Activated CD8-positive, alpha-beta memory T cell treated with anti-CD3 and anti-CD28 coated beads, Interleukin-2, amount 10 ng/mL, durations not matched to agents 7 days and 5 days (primary cell): ENCODE measurements around the gene CCDC171. TPM values are rescaled to one million over a fixed set of nuclear protein-coding genes. Genes with fewer than 3 reads are reported as not detected.

Experiments used
- ATAC-seq: fragments of 150-1000 bp; cut with Tn5 transposase; one replicate; pipeline ENCODE4 v1.10.0; 2021; ENCODE audit warnings: moderate library complexity
- CTCF ChIA-PET: fragments of 350-600 bp; sonication (Branson Sonifier 250); formaldehyde crosslinking; loops from one replicate; lab custom pipeline; 2021; ENCODE audit warnings: antibody characterized with exemption; lab: Charles Lee
- DNase-seq: peaks from one replicate; pipeline ENCODE4 v3.0.0-alpha.2; 2020
- H3K27ac Mint-ChIP-seq: one replicate; pipeline ENCODE4 v1.8.0; 2021; ENCODE audit warnings: mild to moderate bottlenecking, mixed read lengths
- H3K27me3 Mint-ChIP-seq: one replicate; pipeline ENCODE4 v1.8.0; 2021; ENCODE audit warnings: mixed read lengths
- H3K36me3 Mint-ChIP-seq: one replicate; pipeline ENCODE4 v1.8.0; 2021; ENCODE audit warnings: mild to moderate bottlenecking, mixed read lengths
- H3K4me1 Mint-ChIP-seq: one replicate; pipeline ENCODE4 v1.8.0; 2021; ENCODE audit warnings: mixed read lengths
- H3K4me3 Mint-ChIP-seq: one replicate; pipeline ENCODE4 v1.8.0; 2021; ENCODE audit warnings: mild to moderate bottlenecking, moderate library complexity, mixed read lengths
- H3K9me3 Mint-ChIP-seq: one replicate; pipeline ENCODE4 v1.8.0; 2022; ENCODE audit warnings: low read depth, mixed read lengths
- total RNA-seq, 2 experiments: library from RNA; stranded (reverse); gene quantifications; one replicate each; pipeline ENCODE4 v1.2.3, GENCODE V29; 2021

CCDC171 gene
- total RNA-seq, 2 experiments from 2014 or later = 2.5 to 2.9 TPM

GRCh38 chr9:15909297-15909696 is 356.5 kb downstream of the CCDC171 start:
- H3K27me3 Mint-ChIP-seq = no peaks in the 10 kb centered on the region
- peaks cover 3% of the 10 kb centered on the region for H3K9me3 Mint-ChIP-seq
- ATAC-seq (no peak), DNase-seq (no peak)
- no peak overlapping the region for H3K27ac Mint-ChIP-seq
- CTCF ChIA-PET = no interaction called here
- no peak overlapping the region for H3K4me3 Mint-ChIP-seq
- no peaks in the 10 kb centered on the region for H3K4me1 Mint-ChIP-seq
- no peaks in the 10 kb centered on the region for H3K36me3 Mint-ChIP-seq

DNA sequence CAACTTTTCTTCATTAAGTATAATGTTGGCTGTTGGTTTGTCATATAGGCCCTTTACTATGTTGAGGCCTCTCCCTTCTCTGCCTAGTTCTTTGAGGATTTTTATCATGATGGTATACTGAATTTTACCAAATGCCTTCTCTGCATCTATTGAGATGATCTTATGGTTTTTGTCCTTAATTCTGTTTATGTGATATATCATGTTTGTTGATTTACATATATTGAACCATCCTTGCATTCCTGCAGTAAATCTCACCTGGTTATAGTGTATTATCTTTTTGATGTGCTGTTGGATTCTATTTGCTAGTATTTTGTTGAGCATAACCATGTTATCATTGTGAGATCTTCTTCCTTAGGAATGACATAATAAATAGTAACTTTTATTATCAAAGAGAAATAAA is 362.9 kb downstream of the CCDC171 start:
- no peaks in the 10 kb centered on the region for H3K4me1 Mint-ChIP-seq
- no peak overlapping the region for H3K27ac Mint-ChIP-seq
- CTCF ChIA-PET = no interaction called here
- ATAC-seq = no peak
- no peak for DNase-seq
- H3K27me3 Mint-ChIP-seq = no peaks in the 10 kb centered on the region
- H3K36me3 Mint-ChIP-seq = no peaks in the 10 kb centered on the region
- H3K4me3 Mint-ChIP-seq = no peak overlapping the region
- peaks cover 11% of the 10 kb centered on the region for H3K9me3 Mint-ChIP-seq

GRCh38 chr9:15927161-15927560 is 374.3 kb downstream of the CCDC171 start:
- CTCF ChIA-PET = no interaction called here
- Mint-ChIP-seq H3K36me3 (no peaks in the 10 kb centered on the region), H3K4me3 (no peak overlapping the region), H3K9me3 (no peaks in the 10 kb centered on the region), H3K27ac (no peak overlapping the region), H3K4me1 (no peaks in the 10 kb centered on the region), H3K27me3 (no peaks in the 10 kb centered on the region)
- DNase-seq (no peak), ATAC-seq (no peak)

DNA sequence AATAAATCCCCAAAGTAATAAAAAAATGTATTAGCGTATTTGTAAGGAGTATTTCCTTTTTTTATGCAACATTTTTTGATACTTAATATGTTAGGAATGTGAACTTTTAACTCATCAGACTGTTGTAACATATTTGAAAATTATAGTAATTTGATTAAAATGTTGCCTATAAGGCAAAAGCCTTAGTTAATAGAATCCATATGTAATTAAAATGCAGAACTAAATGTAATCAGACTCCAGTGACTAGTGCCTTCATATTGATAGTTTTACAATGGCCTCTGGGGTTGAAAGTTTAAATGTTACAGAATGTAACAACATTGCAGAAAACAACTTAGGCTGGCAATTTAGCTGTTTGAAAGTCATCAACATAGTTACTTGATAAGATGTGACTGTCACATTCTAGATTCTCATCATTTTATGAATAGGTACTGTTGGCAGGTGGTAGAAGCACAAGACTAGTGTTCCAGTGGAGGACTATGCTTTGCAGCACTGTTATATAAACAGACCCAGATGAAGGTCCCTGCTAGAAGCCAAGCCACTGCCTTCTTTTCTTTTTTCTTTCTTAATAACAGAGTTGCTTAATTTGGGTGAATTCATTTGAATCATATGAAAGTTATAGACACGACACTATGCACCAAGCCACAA is 382.9 kb downstream of the CCDC171 start:
- peaks cover 6% of the 10 kb centered on the region for H3K9me3 Mint-ChIP-seq
- H3K4me1 Mint-ChIP-seq = no peaks in the 10 kb centered on the region
- H3K27ac Mint-ChIP-seq = no peak overlapping the region
- no peak overlapping the region for H3K4me3 Mint-ChIP-seq
- CTCF ChIA-PET = no interaction called here
- H3K27me3 Mint-ChIP-seq = no peaks in the 10 kb centered on the region
- ATAC-seq (no peak), DNase-seq (no peak)
- H3K36me3 Mint-ChIP-seq = no peaks in the 10 kb centered on the region

DNA sequence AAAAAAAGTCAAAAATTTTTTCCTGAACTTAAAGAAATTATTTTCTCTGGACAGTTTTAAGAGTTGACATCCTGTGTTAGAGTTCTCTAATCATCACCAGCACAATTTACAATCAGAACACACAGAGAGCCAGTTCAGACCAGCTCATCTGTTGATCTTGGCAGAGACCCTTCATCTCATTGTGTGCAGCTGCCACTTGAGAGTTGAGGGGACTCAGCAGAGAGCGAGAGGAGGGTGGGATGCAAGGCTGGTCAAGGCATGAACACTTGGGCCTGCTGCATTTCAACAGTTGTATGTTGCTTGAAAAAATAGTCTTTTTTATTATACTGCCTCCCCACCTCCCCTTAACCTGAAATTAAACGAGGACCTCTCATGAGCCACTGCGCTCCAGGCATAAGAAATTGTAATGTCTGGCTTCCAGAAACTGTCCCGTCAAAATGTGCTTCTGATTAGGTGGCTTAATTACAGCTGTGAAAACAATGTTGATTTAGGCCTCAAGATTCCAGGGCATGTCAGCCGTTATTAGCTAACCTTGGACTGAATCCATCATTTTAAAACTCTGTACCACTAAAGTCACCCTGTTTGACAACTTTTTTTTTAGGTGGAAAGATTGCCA is 383.6 kb downstream of the CCDC171 start:
- no peaks in the 10 kb centered on the region for H3K27me3 Mint-ChIP-seq
- no peak overlapping the region for H3K4me3 Mint-ChIP-seq
- ATAC-seq (no peak), DNase-seq (no peak)
- H3K9me3 Mint-ChIP-seq = peaks cover 6% of the 10 kb centered on the region
- no peaks in the 10 kb centered on the region for H3K4me1 Mint-ChIP-seq
- H3K27ac Mint-ChIP-seq = no peak overlapping the region
- CTCF ChIA-PET = no interaction called here
- H3K36me3 Mint-ChIP-seq = no peaks in the 10 kb centered on the region

- CTCF ChIA-PET = no interaction called here
- no peaks in the 10 kb centered on the region for H3K4me1 Mint-ChIP-seq
Measured at GRCh38 chr9:15942831-15943424, 390.1 kb downstream of the CCDC171 start.

GRCh38 chr9:15944341-15944740 is 391.5 kb downstream of the CCDC171 start:
- Mint-ChIP-seq H3K4me3 (no peak overlapping the region), H3K27me3 (no peaks in the 10 kb centered on the region)

More at GRCh38 chr9:15942831-15943424, 390.1 kb downstream of the CCDC171 start:
- no peak overlapping the region for H3K4me3 Mint-ChIP-seq
- DNase-seq = no peak
- no peaks in the 10 kb centered on the region for H3K27me3 Mint-ChIP-seq
- H3K36me3 Mint-ChIP-seq = no peaks in the 10 kb centered on the region
- H3K9me3 Mint-ChIP-seq = no peaks in the 10 kb centered on the region
- no peak overlapping the region for H3K27ac Mint-ChIP-seq
- no peak for ATAC-seq

GRCh38 chr9:15959663-15960062 is 406.8 kb downstream of the CCDC171 start:
- no peaks in the 10 kb centered on the region for H3K36me3 Mint-ChIP-seq
- peaks cover under 1% of the 10 kb centered on the region for H3K9me3 Mint-ChIP-seq
- H3K4me3 Mint-ChIP-seq = no peak overlapping the region
- CTCF ChIA-PET = no interaction called here
- no peaks in the 10 kb centered on the region for H3K4me1 Mint-ChIP-seq
- DNase-seq (no peak), ATAC-seq (no peak)
- H3K27me3 Mint-ChIP-seq = no peaks in the 10 kb centered on the region
- no peak overlapping the region for H3K27ac Mint-ChIP-seq

More at GRCh38 chr9:15944341-15944740, 391.5 kb downstream of the CCDC171 start:
- H3K27ac Mint-ChIP-seq = no peak overlapping the region
- peaks cover 2% of the 10 kb centered on the region for H3K9me3 Mint-ChIP-seq
- ATAC-seq (no peak), DNase-seq (no peak)
- CTCF ChIA-PET = no interaction called here
- no peaks in the 10 kb centered on the region for H3K4me1 Mint-ChIP-seq
- no peaks in the 10 kb centered on the region for H3K36me3 Mint-ChIP-seq

DNA sequence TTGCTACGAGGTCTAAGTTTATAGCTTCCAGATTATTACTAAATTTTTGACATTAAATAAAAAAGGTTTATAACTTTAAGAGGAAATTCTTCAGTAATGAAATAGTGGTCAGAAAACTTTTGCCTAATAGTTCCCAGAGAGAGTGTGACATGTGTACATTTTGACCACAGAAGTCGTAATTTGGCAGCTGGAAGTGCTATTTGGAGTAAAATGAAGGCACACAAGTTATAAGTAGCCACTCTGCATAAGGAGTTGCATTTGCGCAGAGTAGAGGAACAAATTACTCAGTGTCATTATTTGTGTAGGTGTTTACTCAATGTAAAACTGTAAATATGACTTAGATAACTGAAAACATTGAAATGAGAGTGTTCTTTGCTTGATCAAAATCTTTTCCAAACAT is 408.4 kb downstream of the CCDC171 start:
- no peak for DNase-seq
- H3K4me3 Mint-ChIP-seq = no peak overlapping the region
- CTCF ChIA-PET = no interaction called here
- H3K4me1 Mint-ChIP-seq = no peaks in the 10 kb centered on the region
- no peak overlapping the region for H3K27ac Mint-ChIP-seq
- H3K9me3 Mint-ChIP-seq = no peaks in the 10 kb centered on the region
- no peaks in the 10 kb centered on the region for H3K36me3 Mint-ChIP-seq
- no peaks in the 10 kb centered on the region for H3K27me3 Mint-ChIP-seq
- no peak for ATAC-seq

DNA sequence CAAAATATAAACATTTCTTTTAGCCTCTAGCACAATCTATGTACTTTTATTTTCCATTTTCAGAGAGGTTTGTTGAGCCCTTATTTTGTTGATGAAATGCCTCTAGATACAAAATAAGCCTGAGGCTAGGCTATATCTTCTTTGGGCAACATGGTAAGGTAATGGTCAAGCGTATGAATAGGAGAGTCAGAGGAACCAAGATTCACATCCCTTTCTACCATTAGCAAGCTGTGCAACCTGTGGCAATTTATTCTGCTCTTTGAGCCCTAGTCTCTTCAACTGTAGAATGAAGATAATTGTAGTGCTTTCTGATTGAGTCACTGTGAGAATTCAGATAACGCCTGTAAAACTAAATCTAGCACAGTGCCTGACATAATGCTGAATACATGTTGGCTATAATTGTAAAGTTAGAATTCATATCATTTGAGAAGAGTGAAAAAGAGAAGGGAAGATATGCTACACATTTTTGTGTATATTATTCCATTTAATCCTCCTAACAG is 412.5 kb downstream of the CCDC171 start:
- no peaks in the 10 kb centered on the region for H3K9me3 Mint-ChIP-seq
- H3K27ac Mint-ChIP-seq = no peak overlapping the region
- no peak overlapping the region for H3K4me3 Mint-ChIP-seq
- H3K27me3 Mint-ChIP-seq = no peaks in the 10 kb centered on the region
- no peaks in the 10 kb centered on the region for H3K36me3 Mint-ChIP-seq
- ATAC-seq = no peak
- DNase-seq = no peak
- CTCF ChIA-PET = interaction anchor here (1.0 kb wide), 1 partner anchor 9 kb away, joined by 3 read pairs; no protein-coding TSS in a partner anchor
- no peaks in the 10 kb centered on the region for H3K4me1 Mint-ChIP-seq

GRCh38 chr9:15966471-15966870 is 413.6 kb downstream of the CCDC171 start:
- Mint-ChIP-seq H3K27me3 (no peaks in the 10 kb centered on the region), H3K9me3 (no peaks in the 10 kb centered on the region), H3K4me1 (no peaks in the 10 kb centered on the region), H3K27ac (no peak overlapping the region), H3K36me3 (no peaks in the 10 kb centered on the region), H3K4me3 (no peak overlapping the region)
- DNase-seq = no peak
- CTCF ChIA-PET = no interaction called here
- ATAC-seq = no peak

DNA sequence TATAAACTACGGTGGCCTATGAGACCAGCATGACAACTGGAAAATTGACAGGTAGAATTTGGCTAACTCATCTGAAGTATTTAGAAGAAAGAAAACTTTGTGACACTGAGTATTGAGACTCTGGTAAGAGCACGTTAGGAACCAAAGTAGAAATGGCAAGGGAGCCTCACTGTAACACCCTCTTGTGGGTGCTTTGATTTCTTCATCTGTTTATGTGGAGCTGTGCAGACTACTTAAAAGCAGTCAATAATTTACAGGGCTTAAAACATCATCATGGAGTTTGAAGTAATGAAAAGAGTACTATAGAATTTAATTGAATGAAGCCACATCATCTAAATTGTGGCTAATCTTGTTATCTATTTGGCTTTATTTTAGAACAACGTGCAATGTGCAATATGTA is 414.2 kb downstream of the CCDC171 start:
- no peak for ATAC-seq
- Mint-ChIP-seq H3K36me3 (no peaks in the 10 kb centered on the region), H3K27ac (no peak overlapping the region), H3K4me3 (no peak overlapping the region), H3K27me3 (no peaks in the 10 kb centered on the region), H3K9me3 (no peaks in the 10 kb centered on the region), H3K4me1 (no peaks in the 10 kb centered on the region)
- DNase-seq = no peak
- CTCF ChIA-PET = no interaction called here

DNA sequence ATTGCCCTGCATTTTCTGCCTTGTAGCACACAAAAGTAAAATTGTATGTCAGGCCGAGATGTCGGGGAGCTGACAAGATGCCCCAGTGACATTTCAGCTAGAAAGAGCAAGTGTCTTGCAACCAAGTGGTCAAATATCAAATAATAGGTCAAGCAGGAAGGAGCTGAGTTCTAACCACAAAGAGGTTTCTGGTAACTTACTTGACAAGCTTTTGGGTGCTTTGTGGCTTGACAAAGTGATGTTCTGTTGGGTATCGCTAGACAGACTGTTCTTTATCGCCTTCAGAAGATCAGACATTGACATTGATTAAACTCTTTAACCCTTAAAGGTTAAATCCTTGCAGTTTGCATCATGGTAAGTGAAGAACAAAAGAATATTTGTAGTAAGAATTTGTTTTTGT is 419.9 kb downstream of the CCDC171 start:
- ATAC-seq (no peak), DNase-seq (no peak)
- no peaks in the 10 kb centered on the region for H3K27me3 Mint-ChIP-seq
- no peak overlapping the region for H3K4me3 Mint-ChIP-seq
- H3K4me1 Mint-ChIP-seq = no peaks in the 10 kb centered on the region
- H3K9me3 Mint-ChIP-seq = no peaks in the 10 kb centered on the region
- no peaks in the 10 kb centered on the region for H3K36me3 Mint-ChIP-seq
- CTCF ChIA-PET = no interaction called here
- H3K27ac Mint-ChIP-seq = no peak overlapping the region
